BLaER1 (cell line): Measurements from ENCODE around the gene NAA38.

Experiments used
- H3K27ac ChIP-seq: shearing (Covaris generic); formaldehyde crosslinking; 2 replicates; pipeline ENCODE4 v1.8.1; 2022
- H3K27me3 ChIP-seq: shearing (Covaris generic); formaldehyde crosslinking; 2 replicates; pipeline ENCODE4 v1.8.1; 2022
- H3K36me3 ChIP-seq: shearing (Covaris generic); formaldehyde crosslinking; 2 replicates; pipeline ENCODE4 v1.8.1; 2022
- H3K4me1 ChIP-seq: shearing (Covaris generic); formaldehyde crosslinking; 2 replicates; pipeline ENCODE4 v1.8.1; 2022
- H3K4me2 ChIP-seq: shearing (Covaris generic); formaldehyde crosslinking; 2 replicates; pipeline ENCODE4 v1.8.1; 2022
- H3K4me3 ChIP-seq: shearing (Covaris generic); formaldehyde crosslinking; 2 replicates; pipeline ENCODE4 v1.8.1; 2022
- H3K9ac ChIP-seq: shearing (Covaris generic); formaldehyde crosslinking; 2 replicates; pipeline ENCODE4 v1.8.1; 2022
- H3K9me3 ChIP-seq: shearing (Covaris generic); formaldehyde crosslinking; 2 replicates; pipeline ENCODE4 v1.8.1; 2022
- H4K20me1 ChIP-seq: shearing (Covaris generic); formaldehyde crosslinking; 2 replicates; pipeline ENCODE4 v1.8.1; 2022
- Cebpa-rat ChIP-seq: shearing (Covaris generic); IDR thresholded peaks from 2 replicates; pipeline ENCODE4 v1.8.1; 2022

Gene NAA38

DNA sequence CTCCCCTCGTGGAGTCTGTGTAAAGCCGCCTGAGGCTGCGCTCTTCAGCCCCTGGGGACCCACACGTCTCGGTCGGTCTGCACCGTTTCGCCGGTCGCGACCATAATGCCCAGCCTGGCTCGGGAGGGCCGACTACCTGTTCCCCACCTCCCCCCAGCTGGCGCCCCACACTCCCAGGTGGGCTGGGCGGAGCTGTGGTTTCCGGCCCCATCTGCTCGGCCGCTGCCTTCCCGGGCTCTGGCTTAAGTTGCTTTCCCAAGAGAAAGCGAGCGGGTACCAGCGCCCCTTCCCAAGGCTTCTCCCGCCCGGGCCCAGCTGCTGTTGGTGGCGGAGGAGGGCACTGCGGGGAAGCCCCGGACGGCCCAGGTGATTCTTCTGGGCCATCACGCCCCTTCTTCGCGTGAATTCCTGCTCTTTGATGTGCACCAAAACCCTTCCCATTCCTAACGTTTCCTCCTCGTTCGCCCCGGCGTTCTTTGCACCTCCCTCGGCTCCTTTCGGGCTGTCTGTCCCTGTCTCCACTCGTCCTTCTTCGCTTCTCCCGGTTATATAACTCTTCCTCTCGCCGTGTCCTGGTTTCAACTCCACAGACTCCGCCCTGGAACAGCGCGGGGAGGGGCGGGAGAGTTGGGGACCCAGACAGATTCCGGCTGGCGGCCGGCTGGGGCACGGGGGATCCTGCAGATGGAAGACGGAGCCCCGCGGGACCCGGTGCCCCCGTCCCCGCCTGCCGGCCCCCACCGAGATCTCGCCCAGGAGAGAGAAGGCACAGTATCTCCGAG lies 21.4 kb downstream of the NAA38 start:
- Histone ChIP-seq H3K27me3 (no peaks in the 10 kb centered on the region), H4K20me1 (peaks cover 26% of the 10 kb centered on the region), H3K36me3 (peaks cover 13% of the 10 kb centered on the region), H3K4me2 (peak overlapping the region; percentile 97), H3K4me1 (peaks cover 48% of the 10 kb centered on the region), H3K9ac (peak overlapping the region; percentile 90), H3K9me3 (no peaks in the 10 kb centered on the region), H3K27ac (peak overlapping the region; percentile 96), H3K4me3 (peak overlapping the region; percentile 84)
- no peak for TF ChIP-seq Cebpa-rat

GRCh38 chr17:7834957-7835813 lies 22.2 kb downstream of the NAA38 start:
- Histone ChIP-seq H3K4me1 (peaks cover 40% of the 10 kb centered on the region), H3K27ac (peak overlapping the region; percentile 96), H3K36me3 (peaks cover 5% of the 10 kb centered on the region; the same call in 1 of the 2 replicates), H3K9ac (peak overlapping the region; percentile 90), H3K4me2 (peak overlapping the region; percentile 97), H3K27me3 (no peaks in the 10 kb centered on the region), H4K20me1 (peaks cover 18% of the 10 kb centered on the region), H3K4me3 (peak overlapping the region; percentile 84), H3K9me3 (no peaks in the 10 kb centered on the region)
- TF ChIP-seq Cebpa-rat = no peak

- H3K27me3 ChIP-seq = no peaks in the 10 kb centered on the region
- H3K4me2 ChIP-seq = peak overlapping the region; percentile 97
- TF ChIP-seq Cebpa-rat = no peak
- H3K4me1 ChIP-seq = peaks cover 33% of the 10 kb centered on the region
- H3K36me3 ChIP-seq = no peaks in the 10 kb centered on the region
- no peaks in the 10 kb centered on the region for H3K9me3 ChIP-seq
- peaks cover 12% of the 10 kb centered on the region for H4K20me1 ChIP-seq
- peak overlapping the region; percentile 84 for H3K4me3 ChIP-seq
- peak overlapping the region; percentile 78 for H3K27ac ChIP-seq
- H3K9ac ChIP-seq = peak overlapping the region; percentile 90
These were observed 22.8 kb downstream of the NAA38 start for GRCh38 chr17:7834542-7834956.

DNA sequence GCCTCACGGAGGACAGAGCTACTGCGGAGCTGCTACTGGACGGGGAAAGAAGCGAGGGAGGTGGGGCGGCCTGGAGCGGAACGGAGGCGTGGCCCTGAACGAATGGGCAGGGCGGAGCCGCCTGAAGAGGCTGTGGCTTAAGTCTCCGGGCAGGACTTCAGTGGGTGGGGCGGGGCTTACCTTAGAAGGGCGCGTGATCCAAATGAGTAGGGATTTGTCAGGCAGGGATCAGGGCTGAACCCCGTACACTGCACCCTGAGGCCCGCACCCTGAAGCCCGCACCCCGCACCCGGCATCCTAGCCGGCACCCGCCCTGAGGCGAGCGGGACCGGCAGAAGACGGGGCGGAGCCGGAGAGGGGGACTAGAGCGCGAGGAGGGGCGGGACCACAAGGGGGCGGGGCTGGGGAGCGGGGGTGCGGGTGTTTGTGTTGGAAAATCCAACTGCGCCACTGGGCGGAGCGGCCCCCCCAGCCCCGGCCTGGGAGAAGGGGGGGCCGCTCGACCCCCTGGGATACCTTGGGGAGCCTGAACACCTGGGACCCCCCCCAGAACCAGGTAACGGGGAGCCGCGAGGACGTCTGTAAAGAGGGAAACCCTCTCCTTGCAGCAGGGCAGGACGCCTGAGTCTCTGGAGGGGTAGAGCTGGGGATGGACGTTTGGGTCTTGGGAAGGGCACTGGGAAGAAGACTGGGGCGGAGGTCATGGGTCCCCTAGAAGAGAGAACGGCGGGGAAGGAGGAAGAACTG lies 23.4 kb downstream of the NAA38 start, which contains the start of gene KDM6B:
TSS of gene KDM6B (plus strand) at position 423 of the 747 bp plus-strand sequence. CDS start 11,338 bp downstream, outside the sequence.
- H3K4me3 ChIP-seq = peak within 1 kb of the TSS; percentile 84
- peak within 1 kb of the TSS; percentile 97 for H3K4me2 ChIP-seq
- peaks cover 6% of the 10 kb centered on the region for H4K20me1 ChIP-seq
- no peaks in the 10 kb centered on the region for H3K36me3 ChIP-seq
- H3K27me3 ChIP-seq = no peaks in the 10 kb centered on the region
- TF ChIP-seq Cebpa-rat = no peak
- no peaks in the 10 kb centered on the region for H3K9me3 ChIP-seq
- H3K4me1 ChIP-seq = peaks cover 28% of the 10 kb centered on the region
- H3K9ac ChIP-seq = peak within 1 kb of the TSS; percentile 90
- peak within 1 kb of the TSS; percentile 78 for H3K27ac ChIP-seq

DNA sequence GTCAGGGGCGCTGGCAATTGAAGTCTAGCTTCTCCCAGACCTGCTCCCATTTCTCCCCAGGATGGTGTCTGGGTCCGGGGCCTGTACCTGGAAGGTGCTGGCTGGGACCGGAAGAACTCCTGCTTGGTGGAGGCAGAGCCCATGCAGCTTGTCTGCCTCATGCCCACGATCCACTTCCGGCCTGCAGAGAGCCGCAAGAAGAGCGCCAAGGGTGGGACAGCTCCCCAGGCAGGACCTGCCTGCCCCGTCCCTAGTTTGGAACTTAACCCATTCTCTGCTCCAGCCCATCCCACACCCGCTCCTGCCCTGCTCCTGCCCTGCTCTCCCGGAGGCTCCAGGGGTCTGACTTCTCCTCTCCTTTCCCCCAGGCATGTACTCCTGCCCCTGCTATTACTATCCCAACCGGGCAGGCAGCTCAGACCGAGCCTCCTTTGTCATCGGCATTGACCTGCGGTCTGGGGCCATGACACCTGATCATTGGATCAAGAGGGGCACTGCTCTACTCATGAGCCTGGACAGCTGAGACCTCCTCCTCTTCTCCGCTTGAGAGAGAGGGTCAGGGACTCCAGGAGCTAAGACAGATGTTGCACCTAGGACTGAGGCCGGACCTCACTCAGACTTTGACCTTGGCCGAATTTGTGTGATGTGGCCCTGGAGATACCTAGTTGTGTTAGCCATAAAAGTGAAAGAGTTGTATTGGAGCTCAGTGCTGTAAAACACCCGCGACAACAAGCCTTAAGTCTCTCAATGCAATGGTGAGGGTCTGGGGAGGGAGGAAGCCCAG lies 24.2 kb downstream of the NAA38 start:
- no peak for TF ChIP-seq Cebpa-rat
- no peaks in the 10 kb centered on the region for H3K27me3 ChIP-seq
- H3K4me3 ChIP-seq = peak overlapping the region; percentile 84
- no peak overlapping the region; the same call in 1 of the 2 replicates for H3K9ac ChIP-seq
- H3K9me3 ChIP-seq = no peaks in the 10 kb centered on the region
- peaks cover 22% of the 10 kb centered on the region for H3K4me1 ChIP-seq
- H3K36me3 ChIP-seq = no peaks in the 10 kb centered on the region
- peak overlapping the region; percentile 97 for H3K4me2 ChIP-seq
- H3K27ac ChIP-seq = no peak overlapping the region
- H4K20me1 ChIP-seq = no peaks in the 10 kb centered on the region

DNA sequence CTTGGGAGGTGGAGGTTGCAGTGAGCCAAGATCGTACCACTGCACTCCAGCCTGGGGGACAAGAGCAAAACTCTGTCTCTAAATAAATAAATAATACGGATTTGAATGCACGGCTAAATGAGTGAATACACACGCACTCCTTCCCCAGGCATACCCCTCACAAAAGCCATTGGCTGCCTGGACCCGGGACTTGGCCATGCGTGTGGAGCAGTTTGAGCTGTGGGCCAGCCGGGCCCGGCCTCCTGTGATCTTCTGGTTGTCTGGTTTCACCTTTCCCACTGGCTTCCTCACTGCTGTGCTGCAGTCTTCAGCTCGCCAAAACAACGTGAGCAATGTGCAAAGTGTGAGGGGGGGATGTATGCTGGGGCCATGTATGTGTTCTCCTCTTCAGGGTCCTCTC lies 24.9 kb downstream of the NAA38 start:
- TF ChIP-seq Cebpa-rat = no peak
- Histone ChIP-seq H3K9ac (no peak overlapping the region), H3K36me3 (no peaks in the 10 kb centered on the region), H3K4me1 (peaks cover 19% of the 10 kb centered on the region), H3K27me3 (no peaks in the 10 kb centered on the region), H3K4me3 (no peak overlapping the region), H3K9me3 (no peaks in the 10 kb centered on the region), H3K27ac (no peak overlapping the region), H3K4me2 (peak overlapping the region; percentile 97; the same call in 1 of the 2 replicates), H4K20me1 (no peaks in the 10 kb centered on the region)

GRCh38 chr17:7831233-7831632 lies 26.1 kb downstream of the NAA38 start:
- peaks cover 13% of the 10 kb centered on the region for H3K4me1 ChIP-seq
- no peak for TF ChIP-seq Cebpa-rat
- H3K27me3 ChIP-seq = no peaks in the 10 kb centered on the region
- no peaks in the 10 kb centered on the region for H4K20me1 ChIP-seq
- H3K9ac ChIP-seq = no peak overlapping the region
- H3K36me3 ChIP-seq = no peaks in the 10 kb centered on the region
- no peak overlapping the region for H3K27ac ChIP-seq
- no peak overlapping the region for H3K4me3 ChIP-seq
- H3K9me3 ChIP-seq = no peaks in the 10 kb centered on the region
- no peak overlapping the region for H3K4me2 ChIP-seq

GRCh38 chr17:7830616-7831015 lies 26.7 kb downstream of the NAA38 start:
- Histone ChIP-seq H4K20me1 (no peaks in the 10 kb centered on the region), H3K4me2 (no peak overlapping the region), H3K4me1 (peaks cover 13% of the 10 kb centered on the region), H3K36me3 (no peaks in the 10 kb centered on the region), H3K9ac (no peak overlapping the region), H3K27ac (no peak overlapping the region), H3K9me3 (no peaks in the 10 kb centered on the region), H3K27me3 (no peaks in the 10 kb centered on the region), H3K4me3 (no peak overlapping the region)
- TF ChIP-seq Cebpa-rat = no peak
